ENCODE data around the gene CHMP6. TPM values are rescaled to one million over a fixed set of nuclear protein-coding genes. Genes with fewer than 3 reads are reported as not detected.

CHMP6 gene
- total RNA-seq, 3 donors from 2014 or later = 18.6 to 30.2 (median 27.7) TPM

GRCh38 chr17:80960797-80961452 is 30.7 kb upstream of the CHMP6 start:
- no peaks in the 10 kb centered on the region for H3K9me3 ChIP-seq
- H3K27ac ChIP-seq = peak overlapping the region in 1 of 2 donors; percentile 90
- H3K4me1 ChIP-seq = peaks cover 15% of the 10 kb centered on the region in 2 donors
- no peak for DNase-seq (ENCODE audit: low spot score in 2 of 2)
- intact Hi-C loops (cut with DNase I; ENCODE audit: low total_unique reads) = loop anchor here (10.0 kb wide), 1 partner anchor 546 kb away; the partner anchor contains the start of gene ENDOV
- H3K4me3 ChIP-seq = no peak overlapping the region
- TF ChIP-seq POLR2AphosphoS5 (IDR thresholded peaks at IDR 0.05) (no peak), CTCF (IDR thresholded peaks at IDR 0.05) (no peak), POLR2A (IDR thresholded peaks at IDR 0.05) (no peak)
- no peaks in the 10 kb centered on the region for H3K36me3 ChIP-seq
- no peaks in the 10 kb centered on the region for H3K27me3 ChIP-seq

GRCh38 chr17:80961541-80962330 is 29.9 kb upstream of the CHMP6 start:
- no peak overlapping the region for H3K4me3 ChIP-seq
- TF ChIP-seq POLR2AphosphoS5 (IDR thresholded peaks at IDR 0.05) = no peak
- no peak for TF ChIP-seq CTCF (IDR thresholded peaks at IDR 0.05)
- no peak for TF ChIP-seq POLR2A (IDR thresholded peaks at IDR 0.05)
- peaks cover 15% of the 10 kb centered on the region in 2 donors for H3K4me1 ChIP-seq
- intact Hi-C loops (cut with DNase I; ENCODE audit: low total_unique reads) = loop anchor here (10.0 kb wide), 1 partner anchor 547 kb away; the partner anchor contains the start of gene ENDOV
- no peaks in the 10 kb centered on the region for H3K9me3 ChIP-seq
- no peaks in the 10 kb centered on the region for H3K36me3 ChIP-seq
- no peaks in the 10 kb centered on the region for H3K27me3 ChIP-seq
- no peak for DNase-seq (ENCODE audit: low spot score in 2 of 2)
- H3K27ac ChIP-seq = no peak overlapping the region

GRCh38 chr17:80962356-80963329 is 29.0 kb upstream of the CHMP6 start:
- Histone ChIP-seq H3K4me1 (peaks cover 15% of the 10 kb centered on the region in 2 donors), H3K27ac (no peak overlapping the region), H3K27me3 (no peaks in the 10 kb centered on the region), H3K36me3 (no peaks in the 10 kb centered on the region), H3K4me3 (no peak overlapping the region), H3K9me3 (no peaks in the 10 kb centered on the region)
- no peak for DNase-seq (ENCODE audit: low spot score in 2 of 2)
- intact Hi-C loops (cut with DNase I; ENCODE audit: low total_unique reads) = loop anchor here (10.0 kb wide), 1 partner anchor 548 kb away; the partner anchor contains the start of gene ENDOV
- no peak for TF ChIP-seq CTCF (IDR thresholded peaks at IDR 0.05)
- TF ChIP-seq POLR2A (IDR thresholded peaks at IDR 0.05) = no peak
- TF ChIP-seq POLR2AphosphoS5 (IDR thresholded peaks at IDR 0.05) = no peak

- no peaks in the 10 kb centered on the region for H3K36me3 ChIP-seq
- peaks cover 0 to 3% of the 10 kb centered on the region in 2 donors for H3K27me3 ChIP-seq
- no peak overlapping the region for H3K4me3 ChIP-seq
- no peak for DNase-seq (ENCODE audit: low spot score in 2 of 2)
- TF ChIP-seq CTCF (IDR thresholded peaks at IDR 0.05) = no peak
- no peak for TF ChIP-seq POLR2AphosphoS5 (IDR thresholded peaks at IDR 0.05)
- TF ChIP-seq POLR2A (IDR thresholded peaks at IDR 0.05) = no peak
- intact Hi-C loops (cut with DNase I; ENCODE audit: low total_unique reads) = loop anchor here (10.0 kb wide), 1 partner anchor 549 kb away; the partner anchor contains the start of gene ENDOV
- no peak overlapping the region for H3K27ac ChIP-seq
- H3K4me1 ChIP-seq = peaks cover 11 to 16% of the 10 kb centered on the region in 2 donors
- no peaks in the 10 kb centered on the region for H3K9me3 ChIP-seq
These were observed 27.7 kb upstream of the CHMP6 start for GRCh38 chr17:80963812-80964543.

Data from breast epithelium (tissue), 4 donors.